ENCODE measurements around the gene HAVCR1.

The HAVCR1 gene

DNA sequence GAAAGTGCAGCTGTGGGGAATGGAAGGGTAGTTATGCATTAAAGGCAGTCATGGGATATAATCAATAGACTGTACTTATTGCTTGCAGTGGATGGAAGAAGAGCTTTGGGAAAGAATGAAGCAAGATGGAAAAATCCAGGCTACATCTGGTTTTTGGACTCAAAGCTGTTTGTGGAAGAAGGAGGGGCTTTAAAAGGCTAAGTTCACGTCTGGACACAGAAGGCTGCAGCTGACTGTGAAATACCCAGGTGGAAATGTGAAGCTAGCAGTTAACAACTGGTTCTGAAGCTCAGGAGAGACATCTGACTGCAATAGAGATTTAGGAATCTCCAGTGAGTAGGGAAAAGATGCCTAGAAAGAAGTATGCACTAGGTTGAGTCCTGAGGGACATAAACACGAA is 52.7 kb downstream of the HAVCR1 start:
- no peak for TF ChIP-seq EZH2 (optimal IDR thresholded peaks at IDR 0.05; ENCODE audit: low read depth, low read length)
- Histone ChIP-seq H3K27ac (ENCODE audit: low read length) (no peak overlapping the region), H2AFZ (ENCODE audit: low read length) (no peak overlapping the region)

DNA sequence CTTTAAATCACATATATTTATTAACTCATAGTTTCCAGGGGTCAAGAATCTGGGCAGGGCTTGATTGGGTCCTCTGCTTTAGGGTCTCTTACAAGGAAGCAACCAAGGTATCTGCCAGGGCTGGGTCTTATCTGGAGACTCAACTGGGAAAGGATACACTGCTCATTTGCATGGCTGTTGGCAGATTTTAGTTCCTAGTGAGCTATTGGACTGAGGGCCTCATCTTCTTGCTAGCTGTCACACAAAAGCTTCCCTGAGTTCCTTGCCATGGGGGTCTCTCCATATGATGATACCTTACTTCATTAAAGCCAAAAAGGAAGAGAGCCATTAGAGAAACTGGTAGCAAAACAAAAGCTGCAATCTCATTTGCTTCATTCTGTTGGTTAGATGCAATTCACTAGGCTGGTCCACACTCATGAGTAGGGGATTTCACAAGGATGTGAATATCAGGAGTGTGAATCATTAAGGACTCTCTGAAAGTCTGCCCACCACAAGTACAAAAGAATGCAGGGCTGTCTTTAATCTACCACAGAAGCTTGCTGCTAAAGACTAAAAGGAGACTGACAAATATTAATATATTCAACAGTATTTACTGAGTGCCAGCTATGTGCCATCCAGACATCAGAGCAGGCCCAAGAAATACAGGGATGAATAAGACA is 53.9 kb downstream of the HAVCR1 start:
- Histone ChIP-seq H3F3A (ENCODE audit: insufficient read depth, low read length) (no peaks in the 10 kb centered on the region), H4K20me1 (ENCODE audit: insufficient read depth, low read length) (no peaks in the 10 kb centered on the region), H3K4me1 (ENCODE audit: low read length) (no peaks in the 10 kb centered on the region), H3K36me3 (replicated peaks; ENCODE audit: insufficient read depth, low read length) (no peaks in the 10 kb centered on the region), H3K79me2 (ENCODE audit: low read length) (no peaks in the 10 kb centered on the region), H3K9ac (ENCODE audit: low read length) (no peak overlapping the region), H3K9me2 (replicated peaks; ENCODE audit: insufficient read depth, low read length) (no peaks in the 10 kb centered on the region), H2AFZ (ENCODE audit: low read length) (no peak overlapping the region), H3K9me3 (replicated peaks; ENCODE audit: insufficient read depth, low read length) (no peaks in the 10 kb centered on the region), H3K4me3 (ENCODE audit: low read length) (no peak overlapping the region), H3K27me3 (replicated peaks; ENCODE audit: insufficient read depth, low read length) (no peaks in the 10 kb centered on the region), H3K4me2 (ENCODE audit: low read depth, low read length) (no peak overlapping the region), H3K27ac (ENCODE audit: low read length) (no peak overlapping the region)
- TF ChIP-seq EZH2 (optimal IDR thresholded peaks at IDR 0.05; ENCODE audit: low read depth, low read length) = no peak
- TF ChIP-seq, protein P1, sequence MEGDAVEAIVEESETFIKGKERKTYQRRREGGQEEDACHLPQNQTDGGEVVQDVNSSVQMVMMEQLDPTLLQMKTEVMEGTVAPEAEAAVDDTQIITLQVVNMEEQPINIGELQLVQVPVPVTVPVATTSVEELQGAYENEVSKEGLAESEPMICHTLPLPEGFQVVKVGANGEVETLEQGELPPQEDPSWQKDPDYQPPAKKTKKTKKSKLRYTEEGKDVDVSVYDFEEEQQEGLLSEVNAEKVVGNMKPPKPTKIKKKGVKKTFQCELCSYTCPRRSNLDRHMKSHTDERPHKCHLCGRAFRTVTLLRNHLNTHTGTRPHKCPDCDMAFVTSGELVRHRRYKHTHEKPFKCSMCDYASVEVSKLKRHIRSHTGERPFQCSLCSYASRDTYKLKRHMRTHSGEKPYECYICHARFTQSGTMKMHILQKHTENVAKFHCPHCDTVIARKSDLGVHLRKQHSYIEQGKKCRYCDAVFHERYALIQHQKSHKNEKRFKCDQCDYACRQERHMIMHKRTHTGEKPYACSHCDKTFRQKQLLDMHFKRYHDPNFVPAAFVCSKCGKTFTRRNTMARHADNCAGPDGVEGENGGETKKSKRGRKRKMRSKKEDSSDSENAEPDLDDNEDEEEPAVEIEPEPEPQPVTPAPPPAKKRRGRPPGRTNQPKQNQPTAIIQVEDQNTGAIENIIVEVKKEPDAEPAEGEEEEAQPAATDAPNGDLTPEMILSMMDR (IDR thresholded peaks at IDR 0.05; ENCODE audit: low read length) = no peak
- TF ChIP-seq EZH2phosphoT487 (IDR thresholded peaks at IDR 0.05; ENCODE audit: low read length) = no peak
- no peak for DNase-seq

More for the DNA sequence above, 52.7 kb downstream of the HAVCR1 start:
- H3K4me1 ChIP-seq (ENCODE audit: low read length) = no peaks in the 10 kb centered on the region
- no peak for DNase-seq
- no peaks in the 10 kb centered on the region for H4K20me1 ChIP-seq (ENCODE audit: insufficient read depth, low read length)
- H3K4me3 ChIP-seq (ENCODE audit: low read length) = no peak overlapping the region
- no peaks in the 10 kb centered on the region for H3K9me3 ChIP-seq (replicated peaks; ENCODE audit: insufficient read depth, low read length)
- H3K9me2 ChIP-seq (replicated peaks; ENCODE audit: insufficient read depth, low read length) = no peaks in the 10 kb centered on the region
- no peaks in the 10 kb centered on the region for H3K27me3 ChIP-seq (replicated peaks; ENCODE audit: insufficient read depth, low read length)
- H3F3A ChIP-seq (ENCODE audit: insufficient read depth, low read length) = no peaks in the 10 kb centered on the region
- H3K4me2 ChIP-seq (ENCODE audit: low read depth, low read length) = no peak overlapping the region
- H3K79me2 ChIP-seq (ENCODE audit: low read length) = no peaks in the 10 kb centered on the region
- H3K9ac ChIP-seq (ENCODE audit: low read length) = no peak overlapping the region
- no peaks in the 10 kb centered on the region for H3K36me3 ChIP-seq (replicated peaks; ENCODE audit: insufficient read depth, low read length)

DNA sequence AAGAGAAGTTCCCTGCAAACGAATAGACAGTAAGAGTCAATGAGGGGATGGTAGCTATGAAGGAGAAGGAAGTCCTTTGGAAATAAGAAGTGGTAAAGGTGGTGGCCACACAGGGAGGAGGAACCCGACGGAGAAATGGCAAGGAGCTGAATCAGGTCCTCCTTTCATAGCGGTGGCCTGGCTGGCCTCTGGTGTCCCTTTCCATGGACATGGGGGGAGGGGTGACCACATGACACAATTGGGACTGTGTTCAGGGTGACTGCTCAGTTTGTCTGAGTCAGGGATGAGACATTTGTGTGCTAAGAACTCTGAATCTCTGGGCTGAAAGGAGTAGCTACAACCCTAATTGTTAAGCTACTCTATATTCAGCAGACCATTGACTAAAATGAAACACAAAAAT is 67.2 kb downstream of the HAVCR1 start:
- Histone ChIP-seq H3F3A (ENCODE audit: insufficient read depth, low read length) (no peaks in the 10 kb centered on the region), H3K4me1 (ENCODE audit: low read length) (no peaks in the 10 kb centered on the region), H3K9ac (ENCODE audit: low read length) (no peak overlapping the region), H3K9me2 (replicated peaks; ENCODE audit: insufficient read depth, low read length) (no peaks in the 10 kb centered on the region), H3K27me3 (replicated peaks; ENCODE audit: insufficient read depth, low read length) (no peaks in the 10 kb centered on the region), H2AFZ (ENCODE audit: low read length) (no peak overlapping the region), H3K27ac (ENCODE audit: low read length) (no peak overlapping the region), H3K36me3 (replicated peaks; ENCODE audit: insufficient read depth, low read length) (no peaks in the 10 kb centered on the region), H3K4me3 (ENCODE audit: low read length) (no peak overlapping the region), H4K20me1 (ENCODE audit: insufficient read depth, low read length) (no peaks in the 10 kb centered on the region), H3K79me2 (ENCODE audit: low read length) (no peaks in the 10 kb centered on the region), H3K4me2 (ENCODE audit: low read depth, low read length) (no peak overlapping the region), H3K9me3 (replicated peaks; ENCODE audit: insufficient read depth, low read length) (no peaks in the 10 kb centered on the region)
- DNase-seq = no peak
- TF ChIP-seq, protein P1 (IDR thresholded peaks at IDR 0.05; ENCODE audit: low read length) = no peak
- TF ChIP-seq EZH2phosphoT487 (IDR thresholded peaks at IDR 0.05; ENCODE audit: low read length) (no peak), EZH2 (optimal IDR thresholded peaks at IDR 0.05; ENCODE audit: low read depth, low read length) (no peak)

DNA sequence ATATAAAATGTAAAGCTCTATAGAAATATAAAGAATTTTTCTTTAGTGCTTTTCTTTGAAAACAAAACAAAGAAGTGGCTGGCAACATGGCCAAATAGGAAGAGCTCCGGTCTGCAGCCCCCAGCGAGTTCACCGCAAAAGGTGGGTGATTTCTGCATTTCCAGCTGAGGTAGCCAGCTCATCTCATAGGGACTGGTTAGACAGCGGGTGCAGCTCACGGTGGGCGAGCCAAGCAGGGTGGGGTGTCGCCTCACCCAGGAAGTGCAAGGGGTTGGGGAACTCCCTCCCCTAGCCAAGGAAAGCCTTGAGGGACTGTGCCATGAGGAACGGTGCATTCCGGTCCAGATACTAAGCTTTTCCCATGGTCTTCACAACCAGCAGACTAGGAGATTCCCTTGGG is 74.9 kb downstream of the HAVCR1 start:
- no peaks in the 10 kb centered on the region for H4K20me1 ChIP-seq (ENCODE audit: insufficient read depth, low read length)
- TF ChIP-seq EZH2 (optimal IDR thresholded peaks at IDR 0.05; ENCODE audit: low read depth, low read length) (no peak), EZH2phosphoT487 (IDR thresholded peaks at IDR 0.05; ENCODE audit: low read length) (no peak)
- TF ChIP-seq, protein P1 (IDR thresholded peaks at IDR 0.05; ENCODE audit: low read length) = no peak
- no peak overlapping the region for H3K4me2 ChIP-seq (ENCODE audit: low read depth, low read length)
- no peaks in the 10 kb centered on the region for H3K36me3 ChIP-seq (replicated peaks; ENCODE audit: insufficient read depth, low read length)
- H3K9me2 ChIP-seq (replicated peaks; ENCODE audit: insufficient read depth, low read length) = no peaks in the 10 kb centered on the region
- no peaks in the 10 kb centered on the region for H3K27me3 ChIP-seq (replicated peaks; ENCODE audit: insufficient read depth, low read length)
- no peak overlapping the region for H3K9ac ChIP-seq (ENCODE audit: low read length)
- no peak overlapping the region for H2AFZ ChIP-seq (ENCODE audit: low read length)
- H3K4me1 ChIP-seq (ENCODE audit: low read length) = no peaks in the 10 kb centered on the region
- no peak overlapping the region for H3K4me3 ChIP-seq (ENCODE audit: low read length)
- no peak overlapping the region for H3K27ac ChIP-seq (ENCODE audit: low read length)
- no peaks in the 10 kb centered on the region for H3F3A ChIP-seq (ENCODE audit: insufficient read depth, low read length)
- no peaks in the 10 kb centered on the region for H3K9me3 ChIP-seq (replicated peaks; ENCODE audit: insufficient read depth, low read length)
- DNase-seq = no peak
- H3K79me2 ChIP-seq (ENCODE audit: low read length) = no peaks in the 10 kb centered on the region

Data from MM.1S (cell line).